Measurements from ENCODE around the gene EFTUD2. TPM values are rescaled to one million over a fixed set of nuclear protein-coding genes. Genes with fewer than 3 reads are reported as not detected.
"Not testable (repeated sequence)": the region's sequence is repeated elsewhere in the genome, so short reads cannot be mapped to it uniquely, and the experiment has no call there.

The EFTUD2 gene
- 102 TPM for total RNA-seq (ENCODE audit: unreplicated experiment)
- long read RNA-seq, full-length matches to known transcripts = 23 of 29 reads
- long read RNA-seq, partial matches to known transcripts = 5 of 29 reads
- long read RNA-seq, other reads (novel, unspliced or antisense) = 1 of 29 reads

DNA sequence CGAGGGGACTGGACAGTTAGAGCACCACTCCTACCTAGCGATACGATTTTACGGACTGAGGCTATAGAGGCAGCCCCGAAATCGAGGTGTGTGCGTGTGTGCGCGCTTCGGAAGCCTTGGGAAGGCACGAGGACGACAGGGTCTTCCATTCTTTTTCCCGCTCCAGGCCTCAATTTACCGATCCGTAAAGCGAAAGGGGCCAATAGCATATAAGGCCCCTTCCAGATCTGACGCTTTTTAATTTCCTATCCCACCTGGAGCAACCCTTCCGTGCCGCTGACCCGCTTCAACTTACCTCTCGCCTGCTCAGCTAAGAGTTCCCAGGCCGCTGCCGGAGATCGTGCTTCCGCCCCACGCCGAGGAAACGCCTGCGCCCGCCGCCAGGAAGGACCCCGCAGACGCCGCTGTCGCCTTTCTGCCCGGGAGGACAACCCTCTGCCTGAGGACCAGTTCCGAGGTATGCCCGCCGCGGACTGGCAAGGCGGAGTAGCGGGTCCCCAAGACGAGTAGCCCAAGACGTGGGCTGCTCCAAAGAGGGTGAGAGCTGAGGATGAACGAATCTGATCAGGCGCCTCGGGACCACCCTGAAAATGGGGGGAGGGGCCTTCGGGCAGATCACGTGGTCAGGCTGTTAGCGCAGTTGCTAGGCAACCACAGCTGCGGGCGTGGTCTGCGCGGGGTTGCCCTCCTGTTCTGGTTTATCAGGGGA is at the start of gene EFTUD2:
EFTUD2 (minus strand) TSS at position 372 of the 709 bp plus-strand sequence. CDS start 4,924 bp downstream, outside the sequence.
- Mint-ChIP-seq H3K9me3 (ENCODE audit: unreplicated experiment) (peaks cover 5% of the 10 kb centered on the region), H3K4me1 (ENCODE audit: low read depth, unreplicated experiment) (peaks cover 4% of the 10 kb centered on the region), H3K4me3 (ENCODE audit: unreplicated experiment) (peak within 1 kb of the TSS; percentile 94), H3K36me3 (ENCODE audit: unreplicated experiment) (no peaks in the 10 kb centered on the region), H3K27me3 (ENCODE audit: unreplicated experiment) (peaks cover 7% of the 10 kb centered on the region), H3K27ac (ENCODE audit: unreplicated experiment) (peak within 1 kb of the TSS; percentile 99)
- peak; percentile 92 for DNase-seq
- TF ChIP-seq, protein P1, sequence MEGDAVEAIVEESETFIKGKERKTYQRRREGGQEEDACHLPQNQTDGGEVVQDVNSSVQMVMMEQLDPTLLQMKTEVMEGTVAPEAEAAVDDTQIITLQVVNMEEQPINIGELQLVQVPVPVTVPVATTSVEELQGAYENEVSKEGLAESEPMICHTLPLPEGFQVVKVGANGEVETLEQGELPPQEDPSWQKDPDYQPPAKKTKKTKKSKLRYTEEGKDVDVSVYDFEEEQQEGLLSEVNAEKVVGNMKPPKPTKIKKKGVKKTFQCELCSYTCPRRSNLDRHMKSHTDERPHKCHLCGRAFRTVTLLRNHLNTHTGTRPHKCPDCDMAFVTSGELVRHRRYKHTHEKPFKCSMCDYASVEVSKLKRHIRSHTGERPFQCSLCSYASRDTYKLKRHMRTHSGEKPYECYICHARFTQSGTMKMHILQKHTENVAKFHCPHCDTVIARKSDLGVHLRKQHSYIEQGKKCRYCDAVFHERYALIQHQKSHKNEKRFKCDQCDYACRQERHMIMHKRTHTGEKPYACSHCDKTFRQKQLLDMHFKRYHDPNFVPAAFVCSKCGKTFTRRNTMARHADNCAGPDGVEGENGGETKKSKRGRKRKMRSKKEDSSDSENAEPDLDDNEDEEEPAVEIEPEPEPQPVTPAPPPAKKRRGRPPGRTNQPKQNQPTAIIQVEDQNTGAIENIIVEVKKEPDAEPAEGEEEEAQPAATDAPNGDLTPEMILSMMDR (IDR thresholded peaks at IDR 0.05; ENCODE audit: partially characterized antibody, unreplicated experiment) = no peak

DNA sequence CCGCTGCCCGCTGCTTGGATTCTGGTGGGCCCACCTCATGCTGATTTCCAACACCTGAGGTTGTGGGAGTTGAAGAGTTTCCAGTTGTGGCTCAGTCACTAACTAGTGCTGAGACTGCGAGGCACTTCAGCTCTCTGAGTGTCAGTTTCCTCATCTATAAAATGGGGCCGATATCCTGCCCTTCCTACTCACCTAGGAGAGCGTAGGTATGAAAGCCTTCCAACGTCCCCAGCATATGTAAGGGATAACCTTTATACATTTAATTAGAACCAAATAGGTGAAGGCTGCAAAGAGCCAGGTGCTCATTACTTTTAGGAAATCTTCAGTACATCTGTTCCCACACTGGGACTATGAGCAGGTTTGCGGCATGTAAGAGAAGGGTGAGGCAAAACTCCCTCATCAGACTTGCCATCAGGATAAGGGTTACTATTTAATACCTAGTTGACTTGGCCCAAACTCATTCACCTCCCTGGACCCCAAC is 49.1 kb upstream of the EFTUD2 start:
- no peak for DNase-seq
- Mint-ChIP-seq H3K4me3 (ENCODE audit: unreplicated experiment) (peak overlapping the region; percentile 95), H3K27ac (ENCODE audit: unreplicated experiment) (peak overlapping the region; percentile 28), H3K27me3 (ENCODE audit: unreplicated experiment) (no peaks in the 10 kb centered on the region), H3K4me1 (ENCODE audit: low read depth, unreplicated experiment) (no peaks in the 10 kb centered on the region), H3K36me3 (ENCODE audit: unreplicated experiment) (no peaks in the 10 kb centered on the region), H3K9me3 (ENCODE audit: unreplicated experiment) (no peaks in the 10 kb centered on the region)
- TF ChIP-seq, protein P1 (IDR thresholded peaks at IDR 0.05; ENCODE audit: partially characterized antibody, unreplicated experiment) = no peak

DNA sequence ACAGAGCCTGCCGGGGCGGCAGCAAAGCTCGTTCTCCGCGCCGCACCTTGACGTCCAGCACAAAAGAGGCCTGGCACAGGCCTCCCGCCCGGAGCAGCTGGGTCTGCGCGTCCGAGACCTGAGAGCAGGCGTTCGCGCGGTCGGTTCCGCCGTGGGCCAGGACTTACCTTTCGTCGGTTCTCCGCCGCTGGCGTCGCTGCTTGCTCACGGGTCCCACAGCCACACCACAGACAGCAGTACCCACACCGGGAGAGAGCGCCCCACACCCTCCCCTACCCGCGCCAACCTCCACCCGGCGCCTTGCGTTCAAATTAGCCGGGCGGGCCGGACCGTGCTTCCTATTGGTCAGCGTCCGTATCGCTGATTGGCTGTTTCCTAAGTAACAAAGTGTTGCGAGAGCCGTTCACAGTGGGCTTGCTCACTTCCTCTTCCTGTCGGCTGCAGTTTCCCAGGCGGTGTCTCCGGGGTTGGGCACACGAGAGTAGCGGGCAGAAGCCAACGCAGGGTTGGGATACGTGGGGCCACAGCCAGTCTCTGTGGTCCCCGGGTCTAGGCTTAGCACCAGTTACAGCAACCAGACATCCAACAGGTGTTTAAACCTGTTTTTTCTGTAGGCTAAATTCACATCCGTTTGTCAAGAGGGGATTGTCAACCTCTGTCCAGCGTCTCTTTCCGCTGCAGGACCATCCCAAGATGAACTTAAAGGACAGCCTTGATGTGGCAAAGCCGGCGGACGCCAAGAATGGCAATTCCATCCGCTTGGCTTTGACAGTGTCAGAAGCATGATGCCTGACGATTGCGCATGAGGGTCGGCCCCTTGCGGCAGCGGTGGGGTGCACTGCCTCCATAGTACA is 48.4 kb upstream of the EFTUD2 start, which contains the start of gene KIF18B:
KIF18B (minus strand) TSS at position 313 of the 854 bp plus-strand sequence. CDS start 11,429 bp downstream, outside the sequence.
- peak within 1 kb of the TSS; percentile 28 for H3K27ac Mint-ChIP-seq (ENCODE audit: unreplicated experiment)
- H3K4me3 Mint-ChIP-seq (ENCODE audit: unreplicated experiment) = peak within 1 kb of the TSS; percentile 95
- no peaks in the 10 kb centered on the region for H3K27me3 Mint-ChIP-seq (ENCODE audit: unreplicated experiment)
- no peaks in the 10 kb centered on the region for H3K36me3 Mint-ChIP-seq (ENCODE audit: unreplicated experiment)
- H3K9me3 Mint-ChIP-seq (ENCODE audit: unreplicated experiment) = no peaks in the 10 kb centered on the region
- TF ChIP-seq, protein P1 (IDR thresholded peaks at IDR 0.05; ENCODE audit: partially characterized antibody, unreplicated experiment) = no peak
- DNase-seq = peak; percentile 89
- no peaks in the 10 kb centered on the region for H3K4me1 Mint-ChIP-seq (ENCODE audit: low read depth, unreplicated experiment)

DNA sequence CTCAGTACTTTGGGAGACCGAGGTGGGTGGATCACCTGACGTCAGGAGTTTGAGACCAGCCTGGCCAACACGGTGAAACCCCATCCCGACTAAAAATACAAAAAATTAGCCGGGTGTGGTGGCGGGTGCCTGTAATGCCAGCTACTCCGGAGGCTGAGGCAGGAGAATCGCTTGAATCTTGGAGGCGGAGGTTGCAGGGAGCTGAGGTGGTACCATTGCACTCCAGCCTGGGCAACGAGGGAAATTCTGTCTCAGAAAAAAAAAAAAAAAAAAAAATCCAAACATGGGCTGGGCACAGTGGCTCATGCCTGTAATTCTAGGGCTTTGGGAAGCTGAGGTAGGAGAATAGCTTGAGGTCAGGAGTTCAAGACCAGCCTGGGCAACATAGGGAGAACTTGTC is 46.4 kb upstream of the EFTUD2 start:
- H3K27me3 Mint-ChIP-seq (ENCODE audit: unreplicated experiment); H3K4me1 Mint-ChIP-seq (ENCODE audit: low read depth, unreplicated experiment); H3K4me3 Mint-ChIP-seq (ENCODE audit: unreplicated experiment); H3K9me3 Mint-ChIP-seq (ENCODE audit: unreplicated experiment); DNase-seq; H3K36me3 Mint-ChIP-seq (ENCODE audit: unreplicated experiment); H3K27ac Mint-ChIP-seq (ENCODE audit: unreplicated experiment): not testable (repeated sequence)

DNA sequence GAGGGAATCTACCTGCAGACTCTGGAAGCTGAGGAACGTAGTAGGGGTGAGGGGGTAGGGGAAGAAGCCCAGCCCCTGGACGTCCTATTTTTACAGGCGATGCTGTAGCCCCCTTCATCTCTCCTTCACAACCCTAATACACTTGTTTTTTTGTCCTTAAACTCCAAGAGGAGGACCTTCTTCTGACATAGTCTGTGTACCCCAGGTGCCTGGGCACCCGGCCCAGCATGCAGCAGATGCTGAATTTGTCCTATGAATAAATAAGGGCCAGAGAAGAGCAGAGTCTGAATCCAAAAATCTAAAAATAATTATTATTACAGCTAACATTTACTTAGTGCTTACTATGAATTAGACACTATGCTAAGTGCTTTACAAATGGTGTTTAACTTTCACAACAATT is 43.2 kb upstream of the EFTUD2 start:
- Mint-ChIP-seq H3K27me3 (ENCODE audit: unreplicated experiment) (no peaks in the 10 kb centered on the region), H3K9me3 (ENCODE audit: unreplicated experiment) (no peaks in the 10 kb centered on the region), H3K4me1 (ENCODE audit: low read depth, unreplicated experiment) (no peaks in the 10 kb centered on the region), H3K27ac (ENCODE audit: unreplicated experiment) (no peak overlapping the region), H3K4me3 (ENCODE audit: unreplicated experiment) (no peak overlapping the region), H3K36me3 (ENCODE audit: unreplicated experiment) (no peaks in the 10 kb centered on the region)
- no peak for DNase-seq
- TF ChIP-seq, protein P1 (IDR thresholded peaks at IDR 0.05; ENCODE audit: partially characterized antibody, unreplicated experiment) = no peak
